SK-MEL-5 (cell line): ENCODE data around the gene CHKB. TPM values are rescaled to one million over a fixed set of nuclear protein-coding genes. Genes with fewer than 3 reads are reported as not detected.

ENCODE experiments used
- DNase-seq: peaks from one replicate; pipeline ENCODE4 v3.0.0-alpha.2; 2016; ENCODE audit warnings: low read depth, low spot score
- in situ Hi-C: cut with HindIII; loops from 2 replicates; pipeline ENCODE4 v1.10.0; 2016; ENCODE audit warnings: low sequenced_read_pairs, high pct_unique_total_duplicates, low pct_unique_long_range_greater_than_20kb
- total RNA-seq: library from RNA; depleted of rRNA; stranded (reverse); fragments of >200 nt; shearing (Covaris generic); gene quantifications from 2 replicates; pipeline ENCODE4 v1.2.3, GENCODE V29; 2014

CHKB gene
- total RNA-seq, 1 experiment from 2014 or later = 27.7 TPM

DNA sequence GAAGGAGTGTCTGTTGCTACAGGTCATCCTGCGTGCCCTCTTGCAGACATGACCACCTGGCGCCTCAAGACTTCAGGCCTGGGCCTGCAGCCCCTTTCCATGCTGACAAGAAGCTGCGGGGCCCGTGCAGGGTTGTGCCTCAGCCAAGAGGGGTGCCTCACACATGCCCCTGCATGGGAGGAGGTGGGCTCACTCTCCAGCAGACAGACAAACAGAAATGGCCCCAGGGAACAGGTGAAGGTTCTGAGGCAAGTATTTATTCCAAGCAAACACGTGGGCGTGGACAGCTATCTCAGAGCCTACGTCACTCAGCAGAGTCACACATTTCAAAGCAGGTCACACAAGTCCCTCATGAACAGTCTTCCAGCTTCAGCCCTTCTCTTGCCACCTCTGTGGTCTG, 14.0 kb downstream of the CHKB start:
- in situ Hi-C loops = no loop called here
- no peak for DNase-seq

DNA sequence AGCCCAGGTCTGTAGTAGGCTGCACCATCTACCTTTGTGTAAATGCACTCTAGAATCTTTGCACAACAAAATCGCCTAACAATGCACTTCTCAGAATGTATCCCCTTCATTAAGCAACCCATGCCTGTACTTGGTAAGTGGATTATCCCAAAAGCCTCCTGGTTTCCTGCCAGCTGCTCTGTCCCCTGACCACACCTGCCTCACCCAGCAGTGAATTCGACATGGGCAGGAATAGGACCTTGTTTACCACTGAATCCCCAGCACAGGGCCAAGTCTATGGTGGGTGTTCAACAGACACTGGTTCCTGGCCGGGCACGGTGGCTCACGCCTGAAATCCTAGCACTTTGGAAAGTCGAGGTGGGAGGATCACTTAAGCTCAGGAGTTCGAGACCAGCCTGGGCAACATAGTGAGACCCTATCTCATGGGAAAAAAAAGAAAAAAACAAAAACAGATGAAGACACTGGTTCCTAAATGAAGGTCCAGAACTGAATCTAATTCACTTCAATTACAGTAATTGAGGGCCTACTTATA, 14.9 kb downstream of the CHKB start:
- in situ Hi-C loops = no loop called here
- no peak for DNase-seq

DNA sequence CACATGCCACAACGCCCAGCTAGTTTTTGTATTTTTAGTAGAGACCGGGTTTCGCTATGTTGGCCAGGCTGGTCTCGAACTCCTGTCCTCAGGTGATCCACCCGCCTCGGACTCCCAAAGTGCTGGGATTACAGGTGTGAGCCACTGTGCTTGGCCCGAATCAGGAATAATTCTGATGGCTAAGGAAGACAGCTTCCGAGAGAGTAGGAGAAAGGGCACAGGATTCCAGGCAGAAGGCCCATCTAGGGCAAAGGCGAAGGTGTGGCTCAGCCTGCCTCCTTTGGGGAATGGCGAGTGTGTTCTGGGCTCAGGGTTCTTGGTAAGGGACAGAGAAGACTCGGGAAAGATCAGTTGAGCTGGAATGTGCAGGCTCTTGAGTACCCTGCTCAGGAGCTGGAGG, 18.4 kb downstream of the CHKB start:
- in situ Hi-C loops = no loop called here
- no peak for DNase-seq

DNA sequence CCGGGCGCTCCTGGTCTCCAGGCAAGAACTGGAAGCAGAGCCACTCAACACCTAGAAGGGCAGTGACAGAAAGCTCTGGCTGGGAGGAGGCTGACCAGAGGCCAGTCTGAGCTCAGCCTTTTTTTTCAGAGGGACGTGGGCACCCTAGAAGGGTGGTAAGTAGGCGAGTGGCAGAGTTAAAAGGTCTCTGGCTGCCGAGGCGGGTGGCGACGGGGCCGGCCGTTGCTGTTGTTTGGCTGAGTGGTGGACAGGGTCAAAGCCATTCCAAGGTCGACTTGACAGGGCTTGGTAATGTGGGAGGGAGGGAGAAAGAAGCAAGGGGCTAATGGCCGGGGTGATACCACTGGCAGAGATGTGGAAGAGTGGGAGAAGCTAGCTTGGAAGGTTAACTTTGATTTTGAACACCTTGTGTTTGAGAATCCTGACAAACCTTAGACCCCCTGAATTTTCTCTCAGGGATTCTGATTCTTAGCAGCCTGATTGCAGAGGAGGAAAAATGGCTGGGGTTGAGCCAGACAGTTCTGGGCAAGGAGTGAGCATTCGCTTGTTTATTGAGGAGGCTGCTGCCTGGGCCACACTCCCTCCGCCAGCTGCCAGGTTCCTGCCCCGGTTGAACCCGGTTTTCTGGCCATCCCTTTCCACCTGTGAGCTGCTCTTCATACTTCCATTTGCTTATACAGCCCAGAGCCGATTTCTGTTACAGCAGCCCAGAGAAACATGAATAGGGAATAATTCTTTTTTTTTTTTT, 19.1 kb downstream of the CHKB start:
- no peak for DNase-seq
- in situ Hi-C loops = no loop called here

DNA sequence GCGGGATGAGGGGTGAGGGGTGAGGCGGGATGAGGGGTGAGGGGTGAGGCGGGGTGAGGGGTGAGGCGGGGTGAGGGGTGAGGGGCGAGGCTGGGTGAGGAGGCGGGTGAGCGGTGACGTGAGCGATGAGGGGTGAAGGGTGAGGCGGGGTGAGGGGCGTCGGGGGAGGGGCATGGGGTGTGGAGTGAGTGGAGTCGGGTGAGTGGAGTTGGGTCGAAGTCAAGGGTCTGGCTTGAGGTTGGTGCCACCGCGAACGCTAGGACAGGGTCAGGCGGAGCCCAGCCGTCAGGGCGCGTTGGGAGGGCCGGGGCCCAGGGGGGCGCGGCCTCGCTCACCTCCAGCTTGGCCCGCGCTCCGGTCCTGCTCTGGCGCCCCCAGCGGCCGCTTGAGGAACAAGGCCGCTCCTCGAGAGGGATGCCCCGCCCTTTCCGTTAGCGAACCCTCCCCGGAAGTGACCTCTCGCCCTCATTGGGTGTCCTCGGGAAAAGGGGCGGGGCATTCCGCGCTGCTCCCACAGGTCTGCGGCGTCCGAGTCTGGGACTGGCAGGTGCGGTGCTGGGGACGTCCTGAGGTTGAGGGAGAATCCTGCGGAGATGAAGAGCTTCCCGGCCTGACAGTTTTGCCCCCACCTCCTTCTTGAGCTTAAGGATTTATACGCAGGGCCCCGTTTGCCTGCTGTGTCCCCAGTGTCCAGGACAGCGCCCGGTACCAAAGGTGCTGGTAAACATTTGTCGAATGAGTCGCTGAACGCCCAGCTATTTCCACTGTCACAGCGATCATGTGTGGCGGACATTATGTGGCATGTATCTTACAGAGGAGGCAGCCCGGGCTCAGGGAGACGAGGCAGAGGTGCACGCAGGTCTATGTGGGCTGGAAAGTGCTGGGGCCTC, 19.9 kb downstream of the CHKB start, which contains the start of gene SYCE3:
TSS of gene SYCE3 (minus strand) at position 397 of the 890 bp plus-strand sequence. CDS start 6,514 bp downstream, outside the sequence.
- DNase-seq = peak; percentile 97
- in situ Hi-C loops = no loop called here

DNA sequence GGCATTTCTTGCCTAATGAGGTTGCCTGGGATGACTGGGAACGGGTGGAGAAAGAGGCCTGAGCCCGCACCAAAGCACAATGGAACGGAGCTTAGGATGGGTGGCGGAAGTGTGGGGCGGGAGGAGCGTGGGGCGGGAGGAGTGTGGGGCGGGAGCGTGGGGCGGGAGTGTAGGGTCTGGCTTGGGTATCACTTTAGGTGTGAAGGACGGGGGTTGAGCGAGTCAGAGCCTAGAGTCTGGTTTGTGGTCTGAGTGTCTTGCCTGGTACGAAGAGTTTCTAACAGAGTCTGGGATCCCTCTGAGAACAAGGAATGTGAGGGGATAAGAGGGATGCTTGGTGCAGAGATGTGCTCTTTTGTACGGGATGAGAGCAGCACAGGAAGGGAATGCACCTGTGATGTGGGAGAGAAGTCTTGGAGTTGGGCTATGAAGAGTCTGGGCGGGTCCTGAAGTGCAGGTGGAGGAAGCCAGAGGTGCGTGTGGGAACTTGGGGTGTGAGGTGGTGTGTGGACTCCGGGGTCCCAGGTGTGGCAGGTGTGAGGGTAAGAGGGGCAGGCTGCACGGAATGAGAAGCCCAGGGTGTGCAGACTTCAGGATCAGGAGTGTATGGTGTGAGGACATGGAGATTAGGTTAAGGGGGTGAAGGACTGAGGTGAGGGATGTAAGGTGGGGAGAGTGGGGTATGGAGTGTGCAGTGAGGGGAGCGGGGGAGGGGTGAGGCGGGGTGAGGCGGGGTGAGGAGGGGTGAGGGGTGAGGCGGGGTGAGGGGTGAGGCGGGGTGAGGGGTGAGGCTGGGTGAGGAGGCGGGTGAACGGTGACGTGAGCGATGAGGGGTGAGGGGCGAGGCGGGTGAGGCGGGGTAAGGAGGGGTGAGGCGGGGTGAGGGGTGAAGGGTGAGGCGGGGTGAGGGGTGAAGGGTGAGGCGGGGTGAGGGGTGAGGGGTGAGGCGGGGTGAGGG, 21.0 kb downstream of the CHKB start:
- DNase-seq = no peak
- in situ Hi-C loops = no loop called here

DNA sequence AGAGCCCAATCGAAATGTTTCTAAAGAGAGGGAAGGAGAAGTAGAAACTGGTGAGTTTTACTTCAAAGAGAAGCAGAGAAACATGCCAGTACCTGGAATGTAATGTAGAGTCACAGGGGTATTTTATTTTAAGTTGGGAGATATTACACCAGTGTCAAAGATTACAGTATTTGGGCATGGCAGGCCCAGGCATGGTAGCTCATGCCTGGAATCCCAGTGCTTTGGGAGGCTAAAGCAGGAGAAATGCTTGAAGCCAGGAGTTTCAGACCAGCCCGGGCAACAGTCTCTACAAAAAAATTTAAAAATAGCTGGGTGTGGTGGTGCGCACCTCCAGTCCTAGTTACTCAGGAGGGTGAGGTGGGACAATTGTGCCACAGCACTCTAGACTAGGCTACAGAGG, 22.6 kb downstream of the CHKB start:
- no peak for DNase-seq
- in situ Hi-C loops = no loop called here

DNA sequence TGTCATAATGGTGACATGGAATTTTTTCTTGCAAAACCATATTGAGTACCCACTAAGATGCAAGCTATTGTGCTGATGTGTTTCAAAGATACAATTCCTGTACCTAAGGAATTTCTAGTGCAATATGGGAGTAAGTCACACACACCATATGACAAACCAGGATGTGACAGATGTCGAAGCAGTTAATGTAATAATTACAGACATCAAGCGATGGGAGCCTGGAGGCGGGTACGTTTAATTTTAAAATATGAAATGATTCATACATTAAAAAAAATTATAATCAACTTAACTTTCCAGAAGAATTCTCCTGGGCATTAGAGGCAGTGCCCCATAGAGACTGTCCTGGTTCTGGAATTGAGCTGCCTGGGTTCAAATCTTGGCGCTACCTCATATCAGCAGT, 25.9 kb downstream of the CHKB start:
- DNase-seq = no peak
- in situ Hi-C loops = no loop called here

DNA sequence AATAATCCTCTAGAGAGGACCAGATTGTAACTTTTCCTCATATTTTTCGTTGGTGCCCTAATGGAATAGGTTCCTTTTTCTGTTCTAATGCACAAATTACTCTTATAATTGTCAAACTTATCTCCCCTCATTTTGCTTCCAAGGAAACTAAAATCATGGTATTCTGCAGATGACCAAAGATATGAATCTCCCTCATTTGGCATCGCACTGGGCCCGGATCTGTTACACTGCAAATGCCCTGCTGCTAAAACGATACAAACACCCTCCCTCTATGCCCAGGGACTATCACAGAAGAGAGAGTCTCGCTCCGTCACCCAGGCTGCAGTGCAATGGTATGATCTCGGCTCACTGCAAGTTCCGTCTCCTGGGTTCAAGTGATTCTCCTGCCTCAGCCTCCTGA, 29.3 kb downstream of the CHKB start:
- in situ Hi-C loops = no loop called here
- DNase-seq = no peak

DNA sequence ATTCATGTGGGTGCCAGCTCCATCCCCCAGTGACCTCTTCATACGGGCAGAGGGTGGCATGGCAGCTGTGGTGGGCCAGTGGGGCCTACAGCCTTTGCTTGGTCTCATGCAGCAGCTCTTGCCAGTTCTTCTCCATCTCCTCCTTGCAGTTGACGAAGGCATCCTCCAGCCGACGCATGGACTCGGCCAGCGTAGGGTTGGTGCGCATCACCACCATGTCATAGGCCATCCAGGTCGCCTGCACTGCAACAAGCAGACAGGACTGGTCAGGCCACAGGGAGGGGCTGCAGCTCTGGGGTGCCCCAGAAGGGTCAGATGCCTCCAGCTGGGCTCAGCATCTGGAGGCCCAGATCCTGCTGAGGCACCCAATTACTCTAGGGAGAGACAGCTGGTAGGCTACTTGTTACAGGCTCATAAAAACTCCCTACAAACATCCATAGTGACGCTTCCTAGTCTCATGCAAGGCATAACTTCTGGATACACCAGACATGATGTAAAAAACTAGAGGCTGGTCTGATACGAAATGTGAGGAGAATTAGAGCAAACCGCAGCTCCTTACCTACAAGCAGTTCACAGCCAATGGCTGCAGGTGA, 31.4 kb downstream of the CHKB start:
- no peak for DNase-seq
- in situ Hi-C loops = no loop called here

DNA sequence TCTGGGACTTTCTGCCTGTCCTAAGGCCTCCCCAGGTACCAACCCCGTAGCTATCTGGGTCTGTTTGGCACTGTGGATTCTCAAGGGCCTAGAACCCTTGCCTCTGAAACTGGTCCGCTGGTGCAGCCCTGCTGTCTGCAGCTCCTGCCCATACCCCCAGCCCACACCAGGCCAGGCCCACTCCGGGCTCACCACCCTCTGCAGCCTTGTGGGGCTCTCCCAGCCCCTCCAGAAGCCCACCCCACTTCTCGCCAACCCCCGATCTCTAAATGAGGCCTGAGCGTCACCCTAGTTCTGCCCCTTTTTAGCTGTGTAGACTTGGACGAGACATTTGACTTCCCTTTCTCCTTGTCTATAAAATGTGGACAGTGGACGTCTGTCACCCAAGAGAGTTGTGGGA, 32.3 kb downstream of the CHKB start:
- DNase-seq = no peak
- in situ Hi-C loops = no loop called here

DNA sequence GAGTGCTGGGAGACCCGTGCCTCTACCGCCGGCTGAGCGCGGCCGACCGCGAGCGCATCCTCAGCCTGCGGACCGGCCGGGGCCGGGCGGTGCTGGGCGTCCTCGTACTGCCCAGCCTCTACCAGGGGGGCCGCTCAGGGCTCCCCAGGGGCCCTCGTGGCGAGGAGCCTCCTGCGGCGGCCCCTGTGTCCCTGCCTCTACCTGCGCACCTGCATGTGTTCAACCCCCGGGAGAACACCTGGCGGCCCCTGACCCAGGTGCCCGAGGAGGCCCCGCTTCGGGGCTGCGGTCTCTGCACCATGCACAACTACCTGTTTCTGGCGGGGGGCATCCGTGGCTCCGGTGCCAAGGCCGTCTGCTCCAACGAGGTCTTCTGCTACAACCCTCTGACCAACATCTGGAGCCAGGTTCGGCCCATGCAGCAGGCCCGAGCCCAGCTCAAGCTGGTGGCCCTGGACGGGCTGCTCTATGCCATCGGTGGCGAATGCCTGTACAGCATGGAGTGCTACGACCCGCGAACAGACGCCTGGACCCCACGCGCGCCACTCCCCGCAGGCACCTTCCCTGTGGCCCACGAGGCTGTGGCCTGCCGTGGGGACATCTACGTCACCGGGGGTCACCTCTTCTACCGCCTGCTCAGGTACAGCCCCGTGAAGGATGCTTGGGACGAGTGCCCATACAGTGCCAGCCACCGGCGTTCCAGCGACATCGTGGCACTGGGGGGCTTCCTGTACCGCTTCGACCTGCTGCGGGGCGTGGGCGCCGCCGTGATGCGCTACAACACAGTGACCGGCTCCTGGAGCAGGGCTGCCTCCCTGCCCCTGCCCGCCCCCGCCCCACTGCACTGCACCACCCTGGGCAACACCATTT, 33.5 kb downstream of the CHKB start:
- no peak for DNase-seq
- in situ Hi-C loops = no loop called here

DNA sequence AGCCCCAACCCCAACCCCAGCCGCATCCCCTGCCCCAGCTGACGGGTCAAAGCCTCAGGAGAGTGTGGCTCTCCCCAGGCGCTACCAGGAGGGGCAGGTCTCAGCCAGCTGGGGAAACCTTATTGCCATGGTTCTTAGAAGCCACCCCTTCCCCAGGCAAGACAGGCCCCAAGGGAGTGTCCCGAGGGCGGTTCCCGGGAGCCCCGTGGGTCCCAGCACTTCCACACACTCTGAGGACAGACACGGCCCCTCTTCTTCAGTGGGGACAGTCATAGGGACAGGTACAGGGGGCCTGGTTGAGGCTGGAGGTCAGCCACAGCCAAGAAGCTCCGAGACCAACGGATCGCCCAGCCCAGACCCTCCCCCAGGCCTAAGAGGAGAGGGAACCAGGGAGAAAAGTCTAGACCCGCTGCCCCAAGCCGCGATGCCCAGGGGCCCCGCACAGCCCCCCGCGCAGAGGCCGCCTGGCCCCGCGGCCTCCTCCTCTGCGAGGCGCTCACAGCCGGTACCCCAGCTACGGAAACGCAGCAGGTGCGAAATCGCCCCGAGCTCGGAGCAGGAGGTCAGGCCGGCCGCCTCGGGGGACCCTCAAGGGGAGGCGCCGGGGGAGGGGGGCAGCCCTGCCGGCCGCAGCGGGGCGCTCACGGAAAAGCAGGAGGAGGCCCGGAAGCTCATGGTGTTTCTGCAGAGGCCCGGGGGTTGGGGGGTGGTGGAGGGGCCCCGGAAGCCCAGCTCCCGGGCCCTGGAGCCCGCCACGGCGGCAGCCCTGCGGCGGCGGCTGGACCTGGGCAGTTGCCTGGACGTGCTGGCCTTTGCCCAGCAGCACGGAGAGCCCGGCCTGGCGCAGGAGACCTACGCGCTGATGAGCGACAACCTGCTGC, 34.4 kb downstream of the CHKB start:
- no peak for DNase-seq
- in situ Hi-C loops = no loop called here

DNA sequence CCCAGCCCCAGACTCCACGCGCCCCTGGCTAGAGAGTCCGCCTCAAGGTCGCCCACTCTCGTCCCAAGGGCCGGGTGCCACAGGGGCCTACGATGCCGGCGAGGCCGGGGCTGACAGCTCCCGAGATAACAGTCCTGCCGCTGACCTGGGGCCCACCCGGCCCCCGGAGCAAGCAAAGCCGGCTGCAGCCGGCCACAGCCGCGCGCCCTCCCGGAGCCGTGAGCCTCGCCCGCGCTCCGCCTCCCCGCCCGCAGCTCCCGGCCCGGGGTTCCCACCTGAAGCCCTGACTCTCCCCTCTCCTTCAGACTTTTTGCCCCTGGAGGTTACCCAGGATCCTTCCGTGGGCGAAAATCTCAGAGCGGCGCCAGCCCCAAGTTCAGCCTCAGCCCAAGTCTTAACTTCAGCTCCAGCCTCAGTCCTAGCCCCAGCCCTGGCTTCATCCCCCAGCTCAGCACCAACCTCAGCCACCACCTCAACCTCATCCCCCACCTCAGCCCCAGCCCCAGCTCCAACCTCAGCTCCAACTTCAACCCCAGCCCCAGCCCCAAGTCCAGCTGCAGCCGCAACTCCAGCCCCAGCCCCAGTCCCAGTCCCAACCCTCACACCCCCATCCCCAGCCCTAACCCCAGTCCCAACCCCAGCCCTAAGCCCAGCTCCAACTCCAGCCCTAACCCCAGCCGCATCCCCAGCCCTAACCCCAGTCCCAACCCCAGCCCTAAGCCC, 35.2 kb downstream of the CHKB start:
- no peak for DNase-seq
- in situ Hi-C loops = no loop called here
